ENCODE measurements around the gene RCBTB1. TPM values are rescaled to one million over a fixed set of nuclear protein-coding genes. Genes with fewer than 3 reads are reported as not detected.
A peak's percentile ranks its signal among the peaks of the same experiment; 100 is the strongest.
"Not testable (repeated sequence)": the region's sequence is repeated elsewhere in the genome, so short reads cannot be mapped to it uniquely, and the experiment has no call there.

The RCBTB1 gene
- total RNA-seq, 4 donors from 2014 or later = 2.0 to 15.1 (median 5.7) TPM

DNA sequence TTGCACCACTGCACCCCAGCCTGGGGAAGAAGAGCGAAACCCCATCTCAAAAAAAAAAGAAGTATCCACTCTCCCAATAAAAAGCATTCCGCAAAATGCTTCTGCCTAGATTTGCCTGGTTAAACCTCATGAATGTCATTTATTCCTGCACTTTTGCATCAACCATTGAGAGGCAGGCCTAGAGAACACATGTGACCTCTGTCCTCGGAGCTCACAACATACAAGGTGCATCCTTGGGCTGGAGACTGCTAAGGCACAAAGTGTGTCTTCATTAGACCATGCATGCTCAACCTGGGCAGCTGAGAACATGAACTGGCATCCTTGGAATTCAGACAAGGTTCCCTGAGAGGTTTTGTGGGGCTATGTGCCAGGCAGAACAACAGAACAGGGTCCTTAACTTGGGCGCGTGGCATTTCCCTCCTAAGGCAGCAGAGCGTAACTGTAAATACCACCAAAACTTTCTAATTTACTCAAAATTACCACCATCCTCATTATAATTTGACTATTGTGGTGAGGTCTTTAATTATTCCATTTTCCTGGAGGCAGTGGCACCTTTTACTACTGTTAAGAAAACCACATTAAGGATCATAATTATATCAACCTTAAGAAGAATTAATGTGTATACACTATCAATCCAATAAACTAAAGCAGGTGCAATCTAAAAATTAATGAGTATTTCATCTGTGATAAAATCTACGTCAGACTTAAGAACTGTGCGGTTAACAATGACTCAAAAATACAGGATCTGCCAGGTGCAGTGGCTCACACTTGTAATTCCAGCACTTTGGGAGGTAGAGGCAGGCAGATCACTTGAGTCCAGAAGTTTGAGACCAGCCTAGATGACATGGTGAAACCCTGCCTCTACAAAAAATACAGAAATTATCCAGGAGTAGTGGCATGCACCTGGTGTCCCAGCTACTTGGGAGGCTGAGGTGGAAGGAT, 13.8 kb downstream of the RCBTB1 start:
- DNase-seq = no peak
- Histone ChIP-seq H3K9me3 (no peaks in the 10 kb centered on the region), H3K27ac (no peak overlapping the region), H3K36me3 (peaks cover 0 to 5% (median 0%) of the 10 kb centered on the region in 3 donors), H3K4me1 (peaks cover 5 to 47% (median 17%) of the 10 kb centered on the region in 3 donors), H3K4me3 (no peak overlapping the region), H3K27me3 (peaks cover 0 to 25% (median 0%) of the 10 kb centered on the region in 4 donors)
- TF ChIP-seq, protein P1, sequence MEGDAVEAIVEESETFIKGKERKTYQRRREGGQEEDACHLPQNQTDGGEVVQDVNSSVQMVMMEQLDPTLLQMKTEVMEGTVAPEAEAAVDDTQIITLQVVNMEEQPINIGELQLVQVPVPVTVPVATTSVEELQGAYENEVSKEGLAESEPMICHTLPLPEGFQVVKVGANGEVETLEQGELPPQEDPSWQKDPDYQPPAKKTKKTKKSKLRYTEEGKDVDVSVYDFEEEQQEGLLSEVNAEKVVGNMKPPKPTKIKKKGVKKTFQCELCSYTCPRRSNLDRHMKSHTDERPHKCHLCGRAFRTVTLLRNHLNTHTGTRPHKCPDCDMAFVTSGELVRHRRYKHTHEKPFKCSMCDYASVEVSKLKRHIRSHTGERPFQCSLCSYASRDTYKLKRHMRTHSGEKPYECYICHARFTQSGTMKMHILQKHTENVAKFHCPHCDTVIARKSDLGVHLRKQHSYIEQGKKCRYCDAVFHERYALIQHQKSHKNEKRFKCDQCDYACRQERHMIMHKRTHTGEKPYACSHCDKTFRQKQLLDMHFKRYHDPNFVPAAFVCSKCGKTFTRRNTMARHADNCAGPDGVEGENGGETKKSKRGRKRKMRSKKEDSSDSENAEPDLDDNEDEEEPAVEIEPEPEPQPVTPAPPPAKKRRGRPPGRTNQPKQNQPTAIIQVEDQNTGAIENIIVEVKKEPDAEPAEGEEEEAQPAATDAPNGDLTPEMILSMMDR (IDR thresholded peaks at IDR 0.05) = no peak
- TF ChIP-seq POLR2A (IDR thresholded peaks at IDR 0.05) = no peak
- 76 to 86% methylated on average over 8 of the region's 8 CpGs for WGBS, 2 donors
- intact Hi-C loops (cut with DNase I) = no loop called here

DNA sequence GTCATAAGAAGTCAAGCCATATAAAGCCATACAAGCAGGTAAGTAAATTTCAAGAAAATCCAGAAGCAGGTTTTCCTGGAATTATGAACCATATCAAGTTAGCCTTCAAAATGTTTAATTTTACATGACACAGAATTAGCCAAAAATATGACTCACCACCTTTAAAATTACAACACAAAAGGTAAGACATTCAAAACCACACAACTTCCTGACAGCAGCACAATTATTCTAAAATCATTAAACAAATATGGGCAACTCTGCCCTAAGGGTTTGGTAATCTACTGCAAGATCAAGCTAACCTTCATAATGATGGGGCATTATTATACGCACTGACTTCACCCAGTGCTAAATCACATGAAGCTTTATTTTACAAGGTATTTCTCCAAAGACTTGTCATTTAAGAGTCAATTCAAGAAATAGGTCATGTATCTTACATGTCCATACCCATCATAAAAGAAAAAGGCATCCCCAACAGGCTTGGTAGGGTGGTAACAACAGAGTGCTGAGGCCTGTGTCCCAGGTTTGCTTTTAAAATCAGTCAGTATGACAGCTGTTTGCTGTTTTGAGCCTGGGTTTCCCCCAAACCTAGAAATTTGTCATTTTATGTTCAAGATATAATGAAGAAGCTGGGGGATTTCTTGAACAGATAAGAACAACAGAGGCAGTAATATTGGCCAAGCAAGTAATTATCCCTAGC, 15.2 kb downstream of the RCBTB1 start:
- no peak for DNase-seq
- intact Hi-C loops (cut with DNase I) = no loop called here
- WGBS, 2 donors = 13 to 38% methylated on average over 1 of the region's 1 CpG
- no peak overlapping the region for H3K4me3 ChIP-seq
- peak overlapping the region in 2 of 4 donors; percentile 17 to 33 for H3K27ac ChIP-seq
- H3K36me3 ChIP-seq = peaks cover 0 to 17% (median 0%) of the 10 kb centered on the region in 3 donors
- H3K9me3 ChIP-seq = no peaks in the 10 kb centered on the region
- TF ChIP-seq, protein P1 (IDR thresholded peaks at IDR 0.05) = no peak
- TF ChIP-seq POLR2A (IDR thresholded peaks at IDR 0.05) = no peak
- H3K27me3 ChIP-seq = peaks cover 0 to 29% (median 0%) of the 10 kb centered on the region in 4 donors
- H3K4me1 ChIP-seq = peaks cover 5 to 47% (median 17%) of the 10 kb centered on the region in 3 donors

DNA sequence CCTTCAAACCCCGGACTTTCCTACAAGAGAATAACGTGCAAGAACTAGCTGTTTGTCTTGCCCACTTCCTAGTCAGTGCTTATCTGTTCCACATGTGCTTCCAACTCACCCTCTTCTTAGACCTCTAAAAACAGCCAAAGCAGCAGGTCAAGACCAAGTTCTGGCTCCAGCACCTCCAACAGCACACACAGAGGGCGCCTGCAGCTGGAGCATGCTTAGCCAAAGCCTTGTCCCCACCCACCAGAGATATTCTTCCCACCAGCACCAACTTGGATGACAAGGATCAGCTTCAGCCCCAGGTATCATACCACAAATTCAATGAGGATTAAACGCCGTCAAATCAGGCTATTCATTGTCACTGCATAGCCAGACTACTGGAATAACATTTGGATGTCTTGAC, 17.9 kb downstream of the RCBTB1 start:
- Histone ChIP-seq H3K36me3 (peaks cover 0 to 21% (median 0%) of the 10 kb centered on the region in 3 donors), H3K27me3 (peaks cover 0 to 29% (median 0%) of the 10 kb centered on the region in 4 donors), H3K4me3 (no peak overlapping the region), H3K27ac (no peak overlapping the region), H3K4me1 (peaks cover 5 to 47% (median 17%) of the 10 kb centered on the region in 3 donors), H3K9me3 (no peaks in the 10 kb centered on the region)
- no peak for DNase-seq
- 38 to 40% methylated on average over 4 to 5 of the region's 5 CpGs for WGBS, 2 donors
- intact Hi-C loops (cut with DNase I) = no loop called here
- no peak for TF ChIP-seq POLR2A (IDR thresholded peaks at IDR 0.05)
- TF ChIP-seq, protein P1 (IDR thresholded peaks at IDR 0.05) = no peak

DNA sequence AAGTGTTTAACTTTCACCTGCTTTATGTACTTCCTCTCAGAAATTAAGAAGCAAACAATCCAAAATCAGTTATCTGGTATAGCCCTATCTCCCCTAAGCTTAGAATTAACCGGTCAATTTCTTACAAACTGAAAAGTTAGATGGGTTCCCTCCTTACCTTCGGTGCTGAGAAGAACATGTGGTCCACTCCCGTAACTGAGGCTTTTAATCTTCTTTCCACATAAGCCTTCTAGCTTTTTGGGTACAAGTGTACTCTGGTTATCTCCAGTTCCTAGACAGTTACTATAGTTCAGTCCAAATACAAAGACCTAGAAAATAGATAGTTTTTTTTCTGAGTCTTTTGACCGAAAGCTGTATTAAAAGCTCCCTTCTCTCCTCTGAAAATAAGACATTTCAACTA, 18.9 kb downstream of the RCBTB1 start:
- no peak for DNase-seq
- Histone ChIP-seq H3K4me1 (peaks cover 5 to 46% (median 15%) of the 10 kb centered on the region in 3 donors), H3K36me3 (peaks cover 0 to 27% (median 0%) of the 10 kb centered on the region in 3 donors), H3K27me3 (peaks cover 0 to 20% (median 0%) of the 10 kb centered on the region in 4 donors), H3K4me3 (no peak overlapping the region), H3K27ac (no peak overlapping the region), H3K9me3 (no peaks in the 10 kb centered on the region)
- WGBS, 2 donors = 94% methylated on average over 4 of the region's 4 CpGs
- no peak for TF ChIP-seq POLR2A (IDR thresholded peaks at IDR 0.05)
- TF ChIP-seq, protein P1 (IDR thresholded peaks at IDR 0.05) = no peak
- intact Hi-C loops (cut with DNase I) = no loop called here

DNA sequence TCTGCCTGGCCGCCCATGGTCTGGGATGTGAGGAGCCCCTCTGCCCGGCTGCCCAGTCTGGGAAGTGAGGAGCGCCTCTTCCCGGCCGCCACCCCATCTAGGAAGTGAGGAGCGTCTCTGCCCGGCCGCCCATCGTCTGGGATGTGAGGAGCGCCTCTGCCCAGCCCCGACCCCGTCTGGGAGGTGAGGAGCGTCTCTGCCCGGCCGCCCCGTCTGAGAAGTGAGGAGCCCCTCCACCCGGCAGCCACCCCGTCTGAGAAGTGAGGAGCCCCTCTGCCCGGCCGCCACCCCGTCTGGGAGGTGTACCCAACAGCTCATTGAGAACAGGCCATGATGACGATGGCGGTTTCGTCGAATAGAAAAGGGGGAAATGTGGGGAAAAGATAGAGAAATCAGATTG, 19.9 kb downstream of the RCBTB1 start:
- H3K27ac ChIP-seq; H3K9me3 ChIP-seq; H3K4me3 ChIP-seq; intact Hi-C loops (cut with DNase I); DNase-seq: not testable (repeated sequence)
- Histone ChIP-seq H3K27me3 (peaks cover 0 to 17% (median 0%) of the 10 kb centered on the region in 4 donors), H3K4me1 (peaks cover 5 to 42% (median 9%) of the 10 kb centered on the region in 3 donors), H3K36me3 (peaks cover 0 to 35% (median 0%) of the 10 kb centered on the region in 3 donors)
- WGBS, 2 donors = no CpG with 5 or more reads among the region's 25 CpGs
